Activated T-helper 17 cell treated with anti-CD3 and anti-CD28 coated beads, Interleukin-2, amount 50 U/mL, for 72 hours (primary cell): ENCODE measurements around the gene MYLK4. TPM values are rescaled to one million over a fixed set of nuclear protein-coding genes. Genes with fewer than 3 reads are reported as not detected.

Source experiments
- ATAC-seq: fragments of 150-1000 bp; cut with Tn5 transposase; replicated peaks from 2 replicates; pipeline ENCODE4 v1.10.0; 2021; ENCODE audit warnings: mild to moderate bottlenecking, moderate library complexity
- H3K27ac Mint-ChIP-seq: one replicate; pipeline ENCODE4 v1.8.0; 2022; ENCODE audit warnings: mixed read lengths
- H3K27me3 Mint-ChIP-seq: one replicate; pipeline ENCODE4 v1.8.0; 2022; ENCODE audit warnings: mixed read lengths
- H3K36me3 Mint-ChIP-seq: one replicate; pipeline ENCODE4 v1.8.0; 2022; ENCODE audit warnings: low read depth, mild to moderate bottlenecking, mixed read lengths
- H3K4me1 Mint-ChIP-seq: one replicate; pipeline ENCODE4 v1.8.0; 2022; ENCODE audit warnings: mixed read lengths
- H3K4me3 Mint-ChIP-seq: one replicate; pipeline ENCODE4 v1.8.0; 2022; ENCODE audit warnings: mild to moderate bottlenecking, mixed read lengths
- H3K9me3 Mint-ChIP-seq: one replicate; pipeline ENCODE4 v1.8.0; 2022; ENCODE audit warnings: mixed read lengths
- total RNA-seq, 2 donors: library from RNA; stranded (reverse); gene quantifications; one replicate each; pipeline ENCODE4 v1.2.3, GENCODE V29; 2022

The MYLK4 gene
- total RNA-seq, 2 donors from 2014 or later: 0.21 to 0.28 TPM

GRCh38 chr6:2784930-2785329 is 34.2 kb upstream of the MYLK4 start:
- Mint-ChIP-seq H3K9me3 (no peaks in the 10 kb centered on the region), H3K36me3 (peaks cover 74% of the 10 kb centered on the region), H3K4me3 (no peak overlapping the region), H3K27me3 (no peaks in the 10 kb centered on the region), H3K4me1 (peaks cover 5% of the 10 kb centered on the region), H3K27ac (no peak overlapping the region)
- ATAC-seq: no peak

- no peaks in the 10 kb centered on the region for H3K27me3 Mint-ChIP-seq
- ATAC-seq: peak; percentile 45
- peaks cover 5% of the 10 kb centered on the region for H3K4me1 Mint-ChIP-seq
- H3K27ac Mint-ChIP-seq: peak overlapping the region; percentile 57
- H3K4me3 Mint-ChIP-seq: no peak overlapping the region
- H3K9me3 Mint-ChIP-seq: no peaks in the 10 kb centered on the region
- H3K36me3 Mint-ChIP-seq: peaks cover 83% of the 10 kb centered on the region
Observed at GRCh38 chr6:2784061-2784460, 33.3 kb upstream of the MYLK4 start.

DNA sequence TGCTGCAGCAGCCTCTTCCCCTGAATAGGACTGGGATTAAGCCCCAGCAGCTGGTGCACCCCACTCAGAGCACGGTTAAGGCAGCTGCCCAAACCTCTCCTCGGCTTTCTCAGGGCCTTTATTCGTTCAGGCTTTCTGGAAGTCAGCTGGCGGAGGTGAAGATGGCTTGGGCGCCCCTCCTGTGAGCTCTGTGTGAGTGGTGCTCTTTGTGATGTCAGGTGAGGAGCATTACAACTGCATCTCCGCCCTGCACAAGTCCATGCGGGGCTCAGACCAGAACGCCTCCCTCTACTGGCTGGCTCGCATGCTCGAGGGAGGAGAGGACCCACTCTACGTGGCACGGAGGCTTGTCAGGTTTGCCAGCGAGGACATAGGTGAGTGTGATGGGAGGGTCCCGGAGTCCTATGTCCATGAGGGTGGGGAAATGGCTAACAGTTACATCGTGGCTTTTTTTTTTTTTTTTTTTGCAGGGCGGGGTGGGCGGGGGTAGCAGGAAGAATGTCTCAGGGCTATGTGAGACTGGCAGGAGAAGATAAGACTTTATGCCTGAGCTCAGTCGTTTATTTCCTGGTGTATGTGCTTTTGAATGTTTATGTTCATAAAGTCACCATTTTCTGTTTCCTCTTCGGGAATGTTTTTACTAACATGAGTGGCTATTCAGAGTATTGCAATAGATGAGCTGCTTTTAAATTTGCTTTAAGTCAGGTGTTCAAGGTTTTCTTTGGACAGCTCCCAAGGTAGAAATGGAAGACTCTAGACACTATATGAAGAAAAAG is 32.7 kb upstream of the MYLK4 start:
- no peaks in the 10 kb centered on the region for H3K27me3 Mint-ChIP-seq
- peaks cover 5% of the 10 kb centered on the region for H3K4me1 Mint-ChIP-seq
- no peak overlapping the region for H3K4me3 Mint-ChIP-seq
- ATAC-seq: no peak
- peak overlapping the region; percentile 57 for H3K27ac Mint-ChIP-seq
- H3K9me3 Mint-ChIP-seq: no peaks in the 10 kb centered on the region
- H3K36me3 Mint-ChIP-seq: peaks cover 90% of the 10 kb centered on the region

- no peaks in the 10 kb centered on the region for H3K27me3 Mint-ChIP-seq
- no peaks in the 10 kb centered on the region for H3K9me3 Mint-ChIP-seq
- no peak for ATAC-seq
- H3K4me3 Mint-ChIP-seq: no peak overlapping the region
- H3K27ac Mint-ChIP-seq: no peak overlapping the region
- peaks cover 5% of the 10 kb centered on the region for H3K4me1 Mint-ChIP-seq
- H3K36me3 Mint-ChIP-seq: peaks cover 91% of the 10 kb centered on the region
Observed at GRCh38 chr6:2782825-2783187, 32.1 kb upstream of the MYLK4 start.

- Mint-ChIP-seq H3K27ac (no peak overlapping the region), H3K4me3 (no peak overlapping the region), H3K4me1 (peaks cover 9% of the 10 kb centered on the region), H3K27me3 (no peaks in the 10 kb centered on the region), H3K9me3 (no peaks in the 10 kb centered on the region), H3K36me3 (peaks cover 91% of the 10 kb centered on the region)
- no peak for ATAC-seq
Observed at GRCh38 chr6:2782356-2782708, 31.6 kb upstream of the MYLK4 start.

GRCh38 chr6:2781685-2782355 is 31.1 kb upstream of the MYLK4 start:
- no peak overlapping the region for H3K4me3 Mint-ChIP-seq

DNA sequence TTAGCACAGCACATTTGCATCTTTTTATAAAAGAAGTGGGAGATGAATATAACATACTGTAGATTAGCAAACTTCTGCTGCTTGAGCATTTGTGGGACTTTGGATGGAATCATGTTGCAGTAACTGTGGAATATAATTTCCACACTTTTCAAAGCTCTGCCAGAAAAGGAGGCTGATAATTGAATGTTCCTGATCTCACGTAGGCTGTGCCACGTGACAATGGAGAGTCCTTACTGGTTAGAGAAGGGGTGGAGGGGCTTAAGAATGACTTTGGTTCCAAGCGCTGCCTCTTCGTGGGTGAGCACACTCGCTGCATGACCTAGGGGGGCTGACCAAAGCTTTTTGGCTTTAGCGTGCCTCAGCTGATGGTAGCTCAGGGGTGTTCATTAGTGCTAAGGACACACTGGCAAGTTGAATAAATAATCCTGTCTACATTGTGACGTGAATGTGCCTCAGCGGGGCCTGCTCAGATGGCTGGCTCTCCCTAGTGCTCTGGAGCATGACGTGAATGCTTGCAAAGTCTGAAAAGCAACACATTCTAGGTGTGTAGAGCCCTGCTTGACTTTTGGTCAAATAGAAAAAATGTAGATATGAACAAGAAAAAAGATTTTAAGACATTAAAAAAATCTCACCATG is 29.5 kb upstream of the MYLK4 start:
- ATAC-seq: no peak
- Mint-ChIP-seq H3K36me3 (peaks cover 86% of the 10 kb centered on the region), H3K27me3 (no peaks in the 10 kb centered on the region), H3K4me3 (no peak overlapping the region), H3K4me1 (peaks cover 16% of the 10 kb centered on the region), H3K9me3 (no peaks in the 10 kb centered on the region), H3K27ac (no peak overlapping the region)

More at GRCh38 chr6:2781685-2782355, 31.1 kb upstream of the MYLK4 start:
- H3K27ac Mint-ChIP-seq: no peak overlapping the region
- no peaks in the 10 kb centered on the region for H3K27me3 Mint-ChIP-seq
- no peak for ATAC-seq
- H3K9me3 Mint-ChIP-seq: no peaks in the 10 kb centered on the region
- H3K4me1 Mint-ChIP-seq: peaks cover 9% of the 10 kb centered on the region
- H3K36me3 Mint-ChIP-seq: peaks cover 88% of the 10 kb centered on the region

GRCh38 chr6:2777249-2777648 is 26.5 kb upstream of the MYLK4 start:
- H3K4me3 Mint-ChIP-seq: no peak overlapping the region
- H3K27ac Mint-ChIP-seq: no peak overlapping the region
- H3K9me3 Mint-ChIP-seq: no peaks in the 10 kb centered on the region
- ATAC-seq: no peak
- H3K4me1 Mint-ChIP-seq: peaks cover 25% of the 10 kb centered on the region
- peaks cover 86% of the 10 kb centered on the region for H3K36me3 Mint-ChIP-seq
- H3K27me3 Mint-ChIP-seq: no peaks in the 10 kb centered on the region

DNA sequence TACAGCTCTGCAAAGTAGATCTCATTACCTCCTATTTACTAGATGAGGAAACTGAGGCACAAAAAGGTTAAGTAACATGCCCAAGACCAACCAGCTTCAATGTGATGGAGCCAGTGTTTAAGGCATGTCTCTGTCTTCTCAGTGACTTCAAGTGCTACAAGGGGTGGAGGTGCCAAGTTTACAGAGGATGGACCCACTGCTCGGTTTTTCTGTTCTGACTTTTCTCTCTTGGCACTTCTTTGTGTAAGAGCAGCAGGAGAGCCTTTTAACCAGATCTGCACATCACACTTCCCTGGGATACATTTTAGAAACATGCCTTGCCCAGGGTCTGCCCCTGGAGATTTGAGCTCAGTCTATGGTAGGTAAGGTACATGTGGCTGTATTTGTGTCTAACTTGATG is 24.3 kb upstream of the MYLK4 start:
- Mint-ChIP-seq H3K27ac (no peak overlapping the region), H3K4me1 (peaks cover 25% of the 10 kb centered on the region), H3K36me3 (peaks cover 91% of the 10 kb centered on the region), H3K27me3 (no peaks in the 10 kb centered on the region), H3K9me3 (no peaks in the 10 kb centered on the region), H3K4me3 (no peak overlapping the region)
- no peak for ATAC-seq

DNA sequence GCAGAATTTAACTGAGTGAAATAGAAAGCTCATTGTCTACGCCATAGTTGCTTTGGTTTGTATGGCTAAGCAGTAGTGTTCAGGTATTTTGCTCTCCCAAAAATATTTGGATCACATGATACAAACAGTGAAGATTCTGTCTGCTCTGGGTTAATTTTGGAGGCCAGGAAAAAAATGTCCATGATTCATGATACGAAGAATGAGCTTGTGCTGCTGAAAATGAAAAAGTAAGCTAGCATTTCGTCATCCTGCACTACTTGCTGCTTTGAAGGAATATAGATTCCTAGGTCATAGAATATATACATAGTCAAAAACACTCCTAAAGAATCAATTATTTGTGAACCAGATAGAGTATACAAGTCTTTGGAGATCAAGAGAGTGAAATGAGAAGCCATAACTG is 22.7 kb upstream of the MYLK4 start:
- Mint-ChIP-seq H3K27me3 (no peaks in the 10 kb centered on the region), H3K9me3 (no peaks in the 10 kb centered on the region), H3K4me3 (no peak overlapping the region), H3K36me3 (peaks cover 89% of the 10 kb centered on the region), H3K4me1 (peaks cover 30% of the 10 kb centered on the region), H3K27ac (no peak overlapping the region)
- no peak for ATAC-seq

DNA sequence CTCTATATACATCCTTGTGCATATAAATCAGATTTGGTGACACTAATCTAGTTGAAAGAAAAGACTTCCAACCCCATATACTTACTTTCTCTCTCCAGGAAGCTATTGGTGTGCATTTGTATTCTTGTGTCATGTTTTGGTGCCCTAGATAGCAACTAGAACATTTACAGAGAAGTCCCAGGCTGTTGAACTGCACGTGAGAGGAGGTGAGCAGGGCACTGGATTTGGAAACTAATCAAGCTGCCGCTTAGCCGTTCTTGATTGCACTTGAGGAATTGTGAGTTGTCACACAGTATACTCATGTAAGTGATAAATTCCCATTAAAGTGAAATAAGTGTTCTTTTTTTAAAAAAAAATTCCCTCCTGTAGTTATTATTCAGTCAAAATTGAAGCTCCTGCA is 22.1 kb upstream of the MYLK4 start:
- Mint-ChIP-seq H3K36me3 (peaks cover 89% of the 10 kb centered on the region), H3K27ac (no peak overlapping the region), H3K9me3 (no peaks in the 10 kb centered on the region), H3K27me3 (no peaks in the 10 kb centered on the region), H3K4me1 (peaks cover 35% of the 10 kb centered on the region), H3K4me3 (no peak overlapping the region)
- no peak for ATAC-seq

- Mint-ChIP-seq H3K9me3 (no peaks in the 10 kb centered on the region), H3K4me1 (peaks cover 37% of the 10 kb centered on the region), H3K27ac (no peak overlapping the region), H3K36me3 (peaks cover 93% of the 10 kb centered on the region), H3K4me3 (no peak overlapping the region), H3K27me3 (no peaks in the 10 kb centered on the region)
- ATAC-seq: no peak
Observed at GRCh38 chr6:2771079-2771478, 20.4 kb upstream of the MYLK4 start.

DNA sequence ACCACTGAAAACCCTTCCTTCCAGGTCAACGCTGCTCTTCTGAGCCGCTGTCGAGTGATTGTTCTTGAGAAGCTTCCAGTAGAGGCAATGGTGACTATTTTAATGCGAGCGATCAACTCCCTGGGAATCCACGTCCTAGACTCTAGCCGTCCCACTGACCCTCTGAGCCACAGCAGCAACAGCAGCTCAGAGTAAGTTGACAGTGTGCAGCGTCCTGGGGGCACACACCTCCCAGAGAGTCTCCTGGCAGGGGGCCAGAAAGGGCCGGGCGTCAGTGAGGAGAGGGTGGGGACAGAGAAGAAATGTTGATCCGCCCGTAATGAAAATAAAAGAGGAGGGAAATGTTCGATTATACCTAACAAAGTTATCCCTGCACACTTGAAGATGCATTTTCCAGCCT is 19.4 kb upstream of the MYLK4 start:
- Mint-ChIP-seq H3K4me1 (peaks cover 33% of the 10 kb centered on the region), H3K36me3 (peaks cover 88% of the 10 kb centered on the region), H3K27ac (no peak overlapping the region), H3K9me3 (no peaks in the 10 kb centered on the region), H3K27me3 (no peaks in the 10 kb centered on the region), H3K4me3 (no peak overlapping the region)
- ATAC-seq: no peak

GRCh38 chr6:2768696-2769095 is 18.0 kb upstream of the MYLK4 start:
- no peak for ATAC-seq
- H3K36me3 Mint-ChIP-seq: peaks cover 74% of the 10 kb centered on the region
- no peaks in the 10 kb centered on the region for H3K27me3 Mint-ChIP-seq
- H3K9me3 Mint-ChIP-seq: no peaks in the 10 kb centered on the region
- peak overlapping the region; percentile 85 for H3K4me3 Mint-ChIP-seq
- peak overlapping the region; percentile 39 for H3K27ac Mint-ChIP-seq
- peaks cover 31% of the 10 kb centered on the region for H3K4me1 Mint-ChIP-seq
